SU-DHL-6 (cell line): Measurements from ENCODE around the gene CELSR3.

Source experiments
- H2AFZ ChIP-seq: fragments of 200-600 bp; sonication (generic); 2 replicates; pipeline ENCODE4 v1.6.1; 2014; ENCODE audit warnings: low read depth, mild to moderate bottlenecking, moderate library complexity, mixed read lengths, antibody characterized with exemption, low read length; ENCODE audit not compliant: severe bottlenecking
- H3F3A ChIP-seq: fragments of 200-600 bp; shearing (Covaris generic); 2 replicates; pipeline ENCODE4 v1.6.0; 2016; ENCODE audit warnings: antibody characterized with exemption, mild to moderate bottlenecking; ENCODE audit not compliant: insufficient read depth
- H3K27ac ChIP-seq: fragments of 200-600 bp; sonication (generic); 2 replicates; pipeline ENCODE4 v1.5.1; 2016; ENCODE audit warnings: low read depth, mild to moderate bottlenecking, low read length, moderate library complexity, mixed read lengths
- H3K27me3 ChIP-seq: fragments of 200-600 bp; sonication (generic), shearing (Covaris generic); 2 replicates; pipeline ENCODE4 v1.6.0; 2014; ENCODE audit warnings: mild to moderate bottlenecking, low read length
- H3K36me3 ChIP-seq: fragments of 200-600 bp; sonication (generic); 2 replicates; pipeline ENCODE4 v1.6.1; 2014; ENCODE audit warnings: mild to moderate bottlenecking, low read length, mixed read lengths
- H3K4me2 ChIP-seq: fragments of 300-600, 200-600 bp; shearing (Covaris generic), sonication (generic); 2 replicates; pipeline ENCODE4 v1.6.0; 2014; ENCODE audit warnings: low read length, low read depth, mild to moderate bottlenecking; ENCODE audit not compliant: poor library complexity, severe bottlenecking
- H3K4me3 ChIP-seq: fragments of 200-600 bp; sonication (generic); 2 replicates; pipeline ENCODE4 v1.5.1; 2014; ENCODE audit warnings: antibody characterized with exemption, low read length, mild to moderate bottlenecking, mixed read lengths; ENCODE audit not compliant: insufficient read depth, poor library complexity, severe bottlenecking
- H3K79me2 ChIP-seq: fragments of 200-600 bp; sonication (generic); 2 replicates; pipeline ENCODE4 v1.6.1; 2014; ENCODE audit warnings: mild to moderate bottlenecking, low read length, moderate library complexity; ENCODE audit not compliant: insufficient read depth
- H3K9ac ChIP-seq: fragments of 200-600 bp; sonication (generic); 2 replicates; pipeline ENCODE4 v1.7.0; 2014; ENCODE audit warnings: mild to moderate bottlenecking, low read length
- H3K9me2 ChIP-seq: fragments of 200-600 bp; sonication (generic); replicated peaks from 2 replicates; pipeline ENCODE4 v1.6.1; 2014; ENCODE audit warnings: low read length; ENCODE audit not compliant: insufficient read depth
- H3K9me3 ChIP-seq: fragments of 200-600 bp; sonication (generic); 2 replicates; pipeline ENCODE4 v1.6.1; 2014; ENCODE audit warnings: low read length, mixed read lengths; ENCODE audit not compliant: insufficient read depth
- H4K20me1 ChIP-seq: fragments of 200-600 bp; sonication (generic); 2 replicates; pipeline ENCODE4 v1.6.1; 2014; ENCODE audit warnings: low read depth, mild to moderate bottlenecking, antibody characterized with exemption, low read length, moderate library complexity, mixed read lengths
- CTCF ChIP-seq: fragments of 200-600 bp; sonication (generic); IDR thresholded peaks from one replicate; pipeline ENCODE4 v1.5.1; 2017; ENCODE audit warnings: antibody characterized with exemption, mild to moderate bottlenecking, low read length, moderate library complexity; ENCODE audit not compliant: insufficient read depth, poor library complexity, severe bottlenecking
- EZH2phosphoT487 ChIP-seq: fragments of 200-600 bp; sonication (generic), shearing (Covaris generic); conservative IDR thresholded peaks from 2 replicates; pipeline ENCODE4 v1.6.1; 2018; ENCODE audit warnings: mild to moderate bottlenecking, antibody characterized with exemption, low read length, moderate library complexity, mixed read lengths

CELSR3 gene

GRCh38 chr3:48633256-48633655 lies 29.4 kb downstream of the CELSR3 start:
- no peaks in the 10 kb centered on the region for H4K20me1 ChIP-seq
- H3K4me3 ChIP-seq: no peak overlapping the region
- H3K9ac ChIP-seq: no peak overlapping the region
- H3F3A ChIP-seq: no peaks in the 10 kb centered on the region
- H3K36me3 ChIP-seq: no peaks in the 10 kb centered on the region
- no peak overlapping the region for H3K4me2 ChIP-seq
- H3K27ac ChIP-seq: no peak overlapping the region
- no peaks in the 10 kb centered on the region for H3K9me2 ChIP-seq
- no peaks in the 10 kb centered on the region for H3K27me3 ChIP-seq
- H3K9me3 ChIP-seq: no peaks in the 10 kb centered on the region
- no peak overlapping the region for H2AFZ ChIP-seq
- TF ChIP-seq CTCF: no peak
- no peak for TF ChIP-seq EZH2phosphoT487
- no peaks in the 10 kb centered on the region for H3K79me2 ChIP-seq

- Histone ChIP-seq H3K36me3 (no peaks in the 10 kb centered on the region), H2AFZ (no peak overlapping the region), H3K9ac (no peak overlapping the region), H3K4me3 (no peak overlapping the region), H4K20me1 (no peaks in the 10 kb centered on the region), H3K27ac (no peak overlapping the region), H3K9me3 (no peaks in the 10 kb centered on the region), H3K4me2 (no peak overlapping the region), H3K27me3 (no peaks in the 10 kb centered on the region), H3F3A (no peaks in the 10 kb centered on the region), H3K9me2 (no peaks in the 10 kb centered on the region), H3K79me2 (no peaks in the 10 kb centered on the region)
- TF ChIP-seq CTCF (no peak), EZH2phosphoT487 (no peak)
These were observed 30.9 kb downstream of the CELSR3 start for GRCh38 chr3:48631516-48632448.

- no peaks in the 10 kb centered on the region for H3K79me2 ChIP-seq
- H3F3A ChIP-seq: no peaks in the 10 kb centered on the region
- H2AFZ ChIP-seq: no peak overlapping the region
- no peaks in the 10 kb centered on the region for H3K36me3 ChIP-seq
- H3K9me2 ChIP-seq: no peaks in the 10 kb centered on the region
- no peak overlapping the region for H3K9ac ChIP-seq
- H3K27me3 ChIP-seq: no peaks in the 10 kb centered on the region
- H4K20me1 ChIP-seq: no peaks in the 10 kb centered on the region
- no peaks in the 10 kb centered on the region for H3K9me3 ChIP-seq
- H3K4me2 ChIP-seq: no peak overlapping the region
- H3K4me3 ChIP-seq: no peak overlapping the region
- no peak for TF ChIP-seq CTCF
- no peak for TF ChIP-seq EZH2phosphoT487
- H3K27ac ChIP-seq: no peak overlapping the region
These were observed 31.9 kb downstream of the CELSR3 start for GRCh38 chr3:48630833-48631232.
